Astrocyte of the spinal cord (primary cell): ENCODE measurements around the gene CACHD1.
A peak's percentile ranks its signal among the peaks of the same experiment; 100 is the strongest.

Source experiments
- DNase-seq: peaks from one replicate; pipeline ENCODE4 v3.0.0; 2011; ENCODE audit warnings: low read depth, low spot score
- H3K4me3 ChIP-seq: 2 replicates; pipeline ENCODE4 v1.5.1; 2011; ENCODE audit warnings: low read depth, mild to moderate bottlenecking, low read length, moderate library complexity
- CTCF ChIP-seq: IDR thresholded peaks from 2 replicates; pipeline ENCODE4 v1.5.1; 2012; ENCODE audit warnings: low read depth, mild to moderate bottlenecking, low read length, inconsistent platforms
- in situ Hi-C: cut with HindIII; loops from 2 replicates; pipeline ENCODE4 v1.10.0; 2017; ENCODE audit warnings: low sequenced_read_pairs

Gene CACHD1

GRCh38 chr1:64632936-64633335 lies 163.0 kb downstream of the CACHD1 start:
- DNase-seq, result peak; percentile 23
- in situ Hi-C loops, result no loop called here
- no peak overlapping the region for H3K4me3 ChIP-seq
- TF ChIP-seq CTCF, result no peak

- DNase-seq, result no peak
- in situ Hi-C loops, result no loop called here
- H3K4me3 ChIP-seq, result no peak overlapping the region
- no peak for TF ChIP-seq CTCF
These were observed 175.8 kb downstream of the CACHD1 start for GRCh38 chr1:64645735-64646134.

- no peak overlapping the region for H3K4me3 ChIP-seq
- DNase-seq, result no peak
- in situ Hi-C loops, result no loop called here
- no peak for TF ChIP-seq CTCF
These were observed 180.5 kb downstream of the CACHD1 start for GRCh38 chr1:64650411-64650810.

- in situ Hi-C loops, result no loop called here
- TF ChIP-seq CTCF, result no peak
- DNase-seq, result no peak
These were observed 181.9 kb downstream of the CACHD1 start for GRCh38 chr1:64651841-64652240.

GRCh38 chr1:64653466-64653865 lies 183.5 kb downstream of the CACHD1 start:
- no peak for DNase-seq
- TF ChIP-seq CTCF, result no peak
- H3K4me3 ChIP-seq, result no peak overlapping the region
- in situ Hi-C loops, result no loop called here

More at GRCh38 chr1:64651841-64652240, 181.9 kb downstream of the CACHD1 start:
- no peak overlapping the region for H3K4me3 ChIP-seq

- in situ Hi-C loops, result no loop called here
- no peak overlapping the region for H3K4me3 ChIP-seq
- no peak for DNase-seq
- no peak for TF ChIP-seq CTCF
These were observed 184.8 kb downstream of the CACHD1 start for GRCh38 chr1:64654519-64655341.

GRCh38 chr1:64655861-64656260 lies 185.9 kb downstream of the CACHD1 start:
- no peak for DNase-seq
- no peak overlapping the region for H3K4me3 ChIP-seq
- no peak for TF ChIP-seq CTCF
- in situ Hi-C loops, result no loop called here
